ENCODE results near the gene GINS2. TPM values are rescaled to one million over a fixed set of nuclear protein-coding genes. Genes with fewer than 3 reads are reported as not detected.

Gene GINS2
- total and polyA plus RNA-seq, 2 of the 4 experiments (the other 2 are of a cell fraction), result 12.0 to 13.4 TPM

- TF ChIP-seq CTCF (conservative IDR thresholded peaks at IDR 0.05; ENCODE audit: low read depth, low read length), result no peak
Observed at GRCh38 chr16:85660843-85661739, 27.7 kb downstream of the GINS2 start (continued).
